ENCODE data around the gene SMIM38. TPM values are rescaled to one million over a fixed set of nuclear protein-coding genes. Genes with fewer than 3 reads are reported as not detected.
"Not testable (repeated sequence)": the region's sequence is repeated elsewhere in the genome, so short reads cannot be mapped to it uniquely, and the experiment has no call there.

The SMIM38 gene
- total and polyA plus RNA-seq, 8 donors: 0.33 to 6.2 (median 1.2) TPM

DNA sequence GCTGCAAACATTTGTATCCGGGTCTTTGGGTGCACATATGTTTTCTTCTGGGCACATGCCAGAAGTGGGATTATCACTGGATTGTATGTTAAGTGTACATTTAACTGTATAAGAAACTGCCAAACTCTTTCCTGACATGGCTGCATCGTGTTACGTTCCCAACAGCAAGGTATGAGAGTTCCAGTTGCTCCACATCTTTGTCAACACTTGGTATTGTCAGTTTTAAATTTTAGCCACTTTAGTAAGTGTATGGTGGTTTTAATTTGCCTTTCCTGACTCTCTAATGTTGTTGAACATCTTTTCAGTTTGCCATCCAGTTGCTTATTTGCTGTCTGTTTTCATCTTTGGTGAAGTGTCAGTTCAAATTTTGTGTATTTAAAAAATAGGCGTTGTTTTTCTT is 22.5 kb upstream of the SMIM38 start:
- no peak for ATAC-seq
- no peak for FAIRE-seq
- WGBS, 2 donors: 95 to 98% methylated on average over 4 of the region's 4 CpGs
- Histone ChIP-seq H3K27ac (no peak overlapping the region), H3K4me1 (peaks cover 0 to 12% (median 0%) of the 10 kb centered on the region in 3 donors), H3K4me3 (no peak overlapping the region), H3K27me3 (no peaks in the 10 kb centered on the region), H3K36me3 (no peaks in the 10 kb centered on the region), H3K9me3 (no peaks in the 10 kb centered on the region)
- DNase-seq: no peak
- TF ChIP-seq, protein P1, sequence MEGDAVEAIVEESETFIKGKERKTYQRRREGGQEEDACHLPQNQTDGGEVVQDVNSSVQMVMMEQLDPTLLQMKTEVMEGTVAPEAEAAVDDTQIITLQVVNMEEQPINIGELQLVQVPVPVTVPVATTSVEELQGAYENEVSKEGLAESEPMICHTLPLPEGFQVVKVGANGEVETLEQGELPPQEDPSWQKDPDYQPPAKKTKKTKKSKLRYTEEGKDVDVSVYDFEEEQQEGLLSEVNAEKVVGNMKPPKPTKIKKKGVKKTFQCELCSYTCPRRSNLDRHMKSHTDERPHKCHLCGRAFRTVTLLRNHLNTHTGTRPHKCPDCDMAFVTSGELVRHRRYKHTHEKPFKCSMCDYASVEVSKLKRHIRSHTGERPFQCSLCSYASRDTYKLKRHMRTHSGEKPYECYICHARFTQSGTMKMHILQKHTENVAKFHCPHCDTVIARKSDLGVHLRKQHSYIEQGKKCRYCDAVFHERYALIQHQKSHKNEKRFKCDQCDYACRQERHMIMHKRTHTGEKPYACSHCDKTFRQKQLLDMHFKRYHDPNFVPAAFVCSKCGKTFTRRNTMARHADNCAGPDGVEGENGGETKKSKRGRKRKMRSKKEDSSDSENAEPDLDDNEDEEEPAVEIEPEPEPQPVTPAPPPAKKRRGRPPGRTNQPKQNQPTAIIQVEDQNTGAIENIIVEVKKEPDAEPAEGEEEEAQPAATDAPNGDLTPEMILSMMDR (IDR thresholded peaks at IDR 0.05): no peak
- intact Hi-C loops (cut with DNase I): no loop called here

DNA sequence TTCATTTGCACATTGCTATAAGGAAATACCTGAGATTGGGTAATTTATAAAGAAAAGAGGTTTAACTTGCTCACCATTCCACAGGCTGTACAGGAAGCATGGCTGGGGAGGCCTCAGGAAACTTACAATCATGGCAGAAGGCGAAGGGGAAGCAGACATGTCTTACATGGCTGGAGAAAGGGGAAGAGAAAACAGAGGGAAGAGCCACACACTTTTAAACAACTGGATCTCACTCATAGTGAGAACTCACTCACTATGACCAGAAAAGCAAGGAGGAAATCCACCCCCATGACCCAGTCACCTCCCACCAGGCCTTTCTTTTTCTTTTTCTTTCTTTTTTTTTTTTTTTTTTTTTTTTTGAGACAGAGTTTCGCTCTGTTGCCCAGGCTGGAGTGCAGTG is 21.6 kb upstream of the SMIM38 start:
- not testable (repeated sequence) for ATAC-seq, DNase-seq, FAIRE-seq

DNA sequence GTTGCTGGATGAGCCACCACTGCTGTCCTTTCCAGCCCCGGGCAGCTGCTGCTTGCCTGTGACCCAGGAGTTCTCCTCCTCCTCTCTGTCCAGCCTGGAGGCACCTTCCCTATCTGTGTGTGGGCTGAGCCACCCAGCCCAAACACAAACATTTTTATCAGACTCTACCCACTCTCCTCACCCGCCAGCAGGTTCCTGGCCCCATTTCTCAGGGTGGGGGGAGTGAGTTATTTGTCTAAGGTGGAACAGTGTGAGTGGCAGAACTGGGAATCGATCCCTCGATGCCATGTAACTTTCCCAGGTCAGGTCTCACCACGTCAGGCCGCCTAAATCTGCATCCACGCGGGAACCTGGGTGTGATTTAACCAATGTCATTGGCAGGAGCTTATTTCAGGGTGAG is 20.8 kb upstream of the SMIM38 start:
- Histone ChIP-seq H3K36me3 (no peaks in the 10 kb centered on the region), H3K4me1 (peaks cover 0 to 12% (median 0%) of the 10 kb centered on the region in 3 donors), H3K27me3 (no peaks in the 10 kb centered on the region), H3K9me3 (no peaks in the 10 kb centered on the region), H3K27ac (no peak overlapping the region), H3K4me3 (no peak overlapping the region)
- ATAC-seq (peak in 2 of 4 donors; percentile 14 to 34), FAIRE-seq (no peak), DNase-seq (peak in 1 of 6 donors; percentile 12)
- intact Hi-C loops (cut with DNase I): no loop called here
- TF ChIP-seq, protein P1 (IDR thresholded peaks at IDR 0.05): no peak
- WGBS, 2 donors: 11 to 19% methylated on average over 8 of the region's 8 CpGs

More for the DNA sequence above, 21.6 kb upstream of the SMIM38 start:
- H3K27ac ChIP-seq; intact Hi-C loops (cut with DNase I); H3K27me3 ChIP-seq; H3K9me3 ChIP-seq; H3K36me3 ChIP-seq; H3K4me3 ChIP-seq: not testable (repeated sequence)
- 100% methylated on average over 1 to 2 of the region's 2 CpGs for WGBS, 2 donors
- peaks cover 0 to 12% (median 0%) of the 10 kb centered on the region in 3 donors for H3K4me1 ChIP-seq

DNA sequence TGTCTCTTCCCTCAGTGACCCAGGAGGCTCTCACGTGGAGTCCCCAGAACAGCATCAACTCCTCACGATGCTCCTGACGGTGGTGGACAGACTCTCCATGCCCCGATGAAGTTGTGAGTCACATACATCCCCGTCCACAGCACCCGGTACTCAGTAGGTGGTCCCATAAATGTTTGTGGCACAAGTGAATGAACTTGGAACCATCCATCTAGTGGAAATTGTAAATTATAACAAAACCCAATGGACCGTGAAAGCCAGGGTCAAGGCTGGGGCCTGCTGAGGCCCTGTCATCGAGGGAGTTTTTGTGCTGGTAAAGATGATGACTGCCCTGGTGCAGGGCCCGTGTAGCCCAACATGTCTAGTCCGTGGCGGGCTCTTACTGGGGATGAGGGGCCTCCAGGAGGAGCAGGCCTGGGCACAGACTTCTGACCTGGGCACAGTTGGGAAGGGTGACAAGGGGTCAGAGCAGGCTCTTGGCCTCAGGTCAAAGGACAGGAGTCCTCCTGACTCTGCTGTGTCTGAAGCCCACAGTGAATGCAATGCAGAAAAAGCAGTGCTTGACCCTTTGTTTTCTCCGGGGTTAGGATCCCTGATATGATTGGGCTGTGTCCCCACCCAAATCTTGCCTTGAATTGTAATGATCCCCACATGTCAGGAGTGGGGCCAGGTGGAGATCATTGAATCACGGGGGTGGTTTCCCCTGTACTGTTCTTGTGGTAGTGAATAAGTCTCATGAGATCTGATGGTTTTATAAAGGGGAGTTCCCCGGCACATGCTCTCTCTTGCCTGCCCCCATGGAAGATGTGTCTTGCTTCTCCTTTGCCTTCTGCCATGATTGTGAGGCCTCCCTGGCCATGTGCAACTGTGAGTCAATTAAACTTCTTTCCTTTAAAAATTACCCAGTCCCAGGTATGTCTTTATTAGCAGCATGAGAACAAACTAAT is 20.0 kb upstream of the SMIM38 start:
- no peak for FAIRE-seq
- intact Hi-C loops (cut with DNase I): no loop called here
- TF ChIP-seq, protein P1 (IDR thresholded peaks at IDR 0.05): no peak
- no peak for DNase-seq
- H3K9me3 ChIP-seq: no peaks in the 10 kb centered on the region
- ATAC-seq: no peak
- 87 to 88% methylated on average over 14 of the region's 14 CpGs for WGBS, 2 donors
- no peaks in the 10 kb centered on the region for H3K36me3 ChIP-seq
- H3K4me1 ChIP-seq: peaks cover 0 to 12% (median 0%) of the 10 kb centered on the region in 3 donors
- no peak overlapping the region for H3K4me3 ChIP-seq
- no peaks in the 10 kb centered on the region for H3K27me3 ChIP-seq
- no peak overlapping the region for H3K27ac ChIP-seq

DNA sequence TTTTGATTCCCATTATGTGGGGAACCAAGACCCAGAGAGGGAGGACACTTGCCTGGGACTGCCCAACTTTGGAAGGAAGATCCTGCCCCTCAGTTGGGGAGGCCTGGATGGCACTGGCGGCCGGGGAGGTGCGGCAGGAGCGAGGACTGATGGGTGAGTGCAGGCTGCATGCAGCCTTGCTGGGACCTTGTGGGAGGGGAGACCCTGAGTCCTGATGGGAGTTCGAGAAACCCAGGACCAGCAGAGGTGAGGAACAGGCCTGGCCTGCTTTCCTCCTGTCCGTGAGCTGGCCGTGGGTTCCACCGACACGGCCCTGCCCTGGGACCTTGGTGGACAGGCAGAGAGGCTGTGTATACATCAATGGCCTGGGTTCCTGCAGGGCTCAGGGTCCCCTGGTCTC is 19.3 kb upstream of the SMIM38 start:
- TF ChIP-seq, protein P1 (IDR thresholded peaks at IDR 0.05): no peak
- H3K27me3 ChIP-seq: no peaks in the 10 kb centered on the region
- DNase-seq (no peak), FAIRE-seq (no peak), ATAC-seq (no peak)
- H3K4me1 ChIP-seq: peaks cover 0 to 12% (median 0%) of the 10 kb centered on the region in 3 donors
- intact Hi-C loops (cut with DNase I): no loop called here
- H3K4me3 ChIP-seq: no peak overlapping the region
- H3K27ac ChIP-seq: no peak overlapping the region
- no peaks in the 10 kb centered on the region for H3K9me3 ChIP-seq
- 95 to 98% methylated on average over 9 of the region's 9 CpGs for WGBS, 2 donors
- H3K36me3 ChIP-seq: no peaks in the 10 kb centered on the region

All from pancreas (tissue), 10 donors.